Hair follicular keratinocyte (primary cell): ENCODE measurements around the gene ZNF335. TPM values are rescaled to one million over a fixed set of nuclear protein-coding genes. Genes with fewer than 3 reads are reported as not detected.

Source experiments
- total RNA-seq: library from RNA; depleted of rRNA; stranded (reverse); fragments of >200 nt; gene quantifications from 2 replicates; pipeline ENCODE4 v1.2.3, GENCODE V29; 2015

The ZNF335 gene, protein sequence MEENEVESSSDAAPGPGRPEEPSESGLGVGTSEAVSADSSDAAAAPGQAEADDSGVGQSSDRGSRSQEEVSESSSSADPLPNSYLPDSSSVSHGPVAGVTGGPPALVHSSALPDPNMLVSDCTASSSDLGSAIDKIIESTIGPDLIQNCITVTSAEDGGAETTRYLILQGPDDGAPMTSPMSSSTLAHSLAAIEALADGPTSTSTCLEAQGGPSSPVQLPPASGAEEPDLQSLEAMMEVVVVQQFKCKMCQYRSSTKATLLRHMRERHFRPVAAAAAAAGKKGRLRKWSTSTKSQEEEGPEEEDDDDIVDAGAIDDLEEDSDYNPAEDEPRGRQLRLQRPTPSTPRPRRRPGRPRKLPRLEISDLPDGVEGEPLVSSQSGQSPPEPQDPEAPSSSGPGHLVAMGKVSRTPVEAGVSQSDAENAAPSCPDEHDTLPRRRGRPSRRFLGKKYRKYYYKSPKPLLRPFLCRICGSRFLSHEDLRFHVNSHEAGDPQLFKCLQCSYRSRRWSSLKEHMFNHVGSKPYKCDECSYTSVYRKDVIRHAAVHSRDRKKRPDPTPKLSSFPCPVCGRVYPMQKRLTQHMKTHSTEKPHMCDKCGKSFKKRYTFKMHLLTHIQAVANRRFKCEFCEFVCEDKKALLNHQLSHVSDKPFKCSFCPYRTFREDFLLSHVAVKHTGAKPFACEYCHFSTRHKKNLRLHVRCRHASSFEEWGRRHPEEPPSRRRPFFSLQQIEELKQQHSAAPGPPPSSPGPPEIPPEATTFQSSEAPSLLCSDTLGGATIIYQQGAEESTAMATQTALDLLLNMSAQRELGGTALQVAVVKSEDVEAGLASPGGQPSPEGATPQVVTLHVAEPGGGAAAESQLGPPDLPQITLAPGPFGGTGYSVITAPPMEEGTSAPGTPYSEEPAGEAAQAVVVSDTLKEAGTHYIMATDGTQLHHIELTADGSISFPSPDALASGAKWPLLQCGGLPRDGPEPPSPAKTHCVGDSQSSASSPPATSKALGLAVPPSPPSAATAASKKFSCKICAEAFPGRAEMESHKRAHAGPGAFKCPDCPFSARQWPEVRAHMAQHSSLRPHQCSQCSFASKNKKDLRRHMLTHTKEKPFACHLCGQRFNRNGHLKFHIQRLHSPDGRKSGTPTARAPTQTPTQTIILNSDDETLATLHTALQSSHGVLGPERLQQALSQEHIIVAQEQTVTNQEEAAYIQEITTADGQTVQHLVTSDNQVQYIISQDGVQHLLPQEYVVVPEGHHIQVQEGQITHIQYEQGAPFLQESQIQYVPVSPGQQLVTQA (N-terminal part only)
- total RNA-seq = 11.1 and 12.6 TPM in 2 replicates

GRCh38 chr20:45971675-45972499 lies at the start of gene ZNF335:
ZNF335 (minus strand) TSS chr20:45972203; CDS start chr20:45971410, 793 bp downstream.

GRCh38 chr20:45934586-45935415 lies 37.2 kb downstream of the ZNF335 start, which contains the start of gene PCIF1:
PCIF1 (plus strand) TSS chr20:45934683; CDS start chr20:45939000, 4,317 bp downstream.

DNA sequence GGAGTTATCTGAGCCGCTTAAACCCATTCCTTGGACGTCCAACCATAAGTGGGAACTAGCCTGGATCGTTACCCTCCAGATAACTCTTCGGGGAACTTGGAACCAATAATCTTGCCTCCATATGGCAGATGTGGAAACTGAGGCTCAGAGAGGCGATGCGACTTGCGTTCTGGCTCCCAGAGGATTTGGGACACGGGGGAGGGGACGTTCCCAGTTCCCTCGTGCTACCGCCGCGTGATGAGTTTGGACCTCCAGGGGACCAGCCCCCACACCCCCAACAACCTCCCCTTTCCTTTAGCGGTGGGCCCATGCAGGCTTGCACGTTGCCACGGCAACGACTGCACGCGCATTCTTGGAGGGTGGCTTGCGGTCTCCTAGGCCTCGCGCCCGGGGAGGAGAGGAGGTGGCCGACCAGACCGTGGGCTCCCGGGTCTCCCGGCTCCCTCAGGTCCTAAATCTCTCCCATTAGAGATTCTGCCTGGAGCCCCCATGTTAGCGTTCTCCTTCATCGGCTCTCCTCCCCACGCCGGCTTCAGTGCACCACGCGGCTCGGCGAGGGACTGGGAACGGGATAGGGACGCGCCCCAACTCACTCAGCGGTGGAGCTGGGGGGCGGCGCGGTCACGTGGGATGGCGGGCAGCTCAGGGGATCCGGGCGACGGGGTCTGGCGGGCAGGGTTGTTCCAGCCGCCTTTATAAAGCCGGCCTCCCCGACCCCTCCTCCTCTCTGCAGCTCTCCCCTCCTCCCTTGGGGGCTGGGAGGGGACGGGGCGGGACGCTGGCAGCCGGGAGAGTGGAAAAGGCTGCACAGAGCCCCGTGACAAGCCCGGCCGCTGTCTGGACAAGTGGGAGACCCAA lies 60.3 kb downstream of the ZNF335 start, which contains the start of gene PLTP:
Gene PLTP (minus strand): TSS at position 670 of the 858 bp plus-strand sequence. CDS start 703 bp downstream, outside the sequence.

Other genes starting within 250 kb of the ZNF335 start
- not detected in 2 replicates for gene SPINT4, start 249.9 kb downstream of the ZNF335 start, total RNA-seq
- gene WFDC3, start 180.3 kb downstream of the ZNF335 start, total RNA-seq = not detected in 2 replicates
- gene DNTTIP1, start 180.2 kb downstream of the ZNF335 start, total RNA-seq = 10.6 and 11.9 TPM in 2 replicates
- gene UBE2C, start 159.6 kb downstream of the ZNF335 start, total RNA-seq = 57.3 and 146 TPM in 2 replicates
- gene TNNC2, start 144.9 kb downstream of the ZNF335 start, total RNA-seq = not detected in 2 replicates
- gene SNX21, start 138.4 kb downstream of the ZNF335 start, total RNA-seq = 14.5 and 19.3 TPM in 2 replicates
- gene ACOT8, start 114.8 kb downstream of the ZNF335 start, total RNA-seq = 41.1 and 59.1 TPM in 2 replicates
- 2.7 and 3.2 TPM in 2 replicates for gene ZSWIM3, start 114.6 kb downstream of the ZNF335 start, total RNA-seq
- gene ZSWIM1, start 91.0 kb downstream of the ZNF335 start, total RNA-seq = 4.4 and 7.3 TPM in 2 replicates
- not detected in 2 replicates for gene SPATA25, start 84.6 kb downstream of the ZNF335 start, total RNA-seq
- 1.7 and 3.4 TPM in 2 replicates for gene NEURL2, start 81.0 kb downstream of the ZNF335 start, total RNA-seq
- gene CTSA, start 80.9 kb downstream of the ZNF335 start, total RNA-seq = 22.9 and 26.6 TPM in 2 replicates
- 123 and 157 TPM in 2 replicates for gene PLTP, start 60.0 kb downstream of the ZNF335 start, total RNA-seq
- gene PCIF1, start 37.5 kb downstream of the ZNF335 start, total RNA-seq = 14.2 and 14.9 TPM in 2 replicates
- gene MMP9, start 36.7 kb upstream of the ZNF335 start, total RNA-seq = 49.9 and 508 TPM in 2 replicates
- 0.23 and 0.76 TPM in 2 replicates for gene SLC12A5, start 57.0 kb upstream of the ZNF335 start, total RNA-seq
- gene NCOA5, start 117.8 kb upstream of the ZNF335 start, total RNA-seq = 12.1 and 14.0 TPM in 2 replicates
- gene CD40, start 146.1 kb upstream of the ZNF335 start, total RNA-seq = 7.4 and 10.9 TPM in 2 replicates